DMS79 (cell line): ENCODE results near the gene PLA2G4F.

Experiments used
- DNase-seq: peaks from one replicate; lab custom pipeline; 2025; lab: John Stamatoyannopoulos, UW

PLA2G4F gene

GRCh38 chr15:42156243-42156922, at the start of gene PLA2G4F:
PLA2G4F (minus strand) TSS chr15:42156636; CDS start chr15:42156549, 87 bp downstream.
- DNase-seq: no peak

- no peak for DNase-seq
Measured at GRCh38 chr15:42203891-42204290, 47.5 kb upstream of the PLA2G4F start.

- DNase-seq: no peak
Measured at GRCh38 chr15:42202653-42203052, 46.2 kb upstream of the PLA2G4F start.

- DNase-seq: no peak
Measured at GRCh38 chr15:42201801-42202200, 45.4 kb upstream of the PLA2G4F start.

- DNase-seq: no peak
Measured at GRCh38 chr15:42199126-42199525, 42.7 kb upstream of the PLA2G4F start.

- no peak for DNase-seq
Measured at GRCh38 chr15:42198516-42198915, 42.1 kb upstream of the PLA2G4F start.

GRCh38 chr15:42194513-42194912, 38.1 kb upstream of the PLA2G4F start:
- no peak for DNase-seq

- no peak for DNase-seq
Measured at GRCh38 chr15:42193383-42193782, 36.9 kb upstream of the PLA2G4F start.

- peak; percentile 34 for DNase-seq
Measured at GRCh38 chr15:42191610-42192346, 35.3 kb upstream of the PLA2G4F start.

- DNase-seq: no peak
Measured at GRCh38 chr15:42190370-42190769, 33.9 kb upstream of the PLA2G4F start.

GRCh38 chr15:42185801-42186200, 29.4 kb upstream of the PLA2G4F start:
- DNase-seq: no peak

GRCh38 chr15:42184736-42185135, 28.3 kb upstream of the PLA2G4F start:
- DNase-seq: no peak

GRCh38 chr15:42184296-42184695, 27.9 kb upstream of the PLA2G4F start:
- no peak for DNase-seq

- DNase-seq: no peak
Measured at GRCh38 chr15:42182961-42183360, 26.5 kb upstream of the PLA2G4F start.

GRCh38 chr15:42182328-42182886, 26.0 kb upstream of the PLA2G4F start:
- DNase-seq: no peak

GRCh38 chr15:42178056-42178455, 21.6 kb upstream of the PLA2G4F start:
- DNase-seq: no peak

GRCh38 chr15:42175671-42176070, 19.2 kb upstream of the PLA2G4F start:
- no peak for DNase-seq

- DNase-seq: no peak
Measured at GRCh38 chr15:42172475-42172874, 16.0 kb upstream of the PLA2G4F start.

GRCh38 chr15:42171795-42172194, 15.4 kb upstream of the PLA2G4F start:
- DNase-seq: no peak

- no peak for DNase-seq
Measured at GRCh38 chr15:42171122-42171521, 14.7 kb upstream of the PLA2G4F start.

GRCh38 chr15:42166225-42166940, 9.9 kb upstream of the PLA2G4F start:
- no peak for DNase-seq

- no peak for DNase-seq
Measured at GRCh38 chr15:42165106-42165505, 8.7 kb upstream of the PLA2G4F start.
